NCI-H69 (cell line): Measurements from ENCODE around the gene DAND5.

ENCODE experiments used
- DNase-seq: peaks from one replicate; lab custom pipeline; 2025; lab: John Stamatoyannopoulos, UW

The DAND5 gene

GRCh38 chr19:13022859-13023636, 53.7 kb downstream of the DAND5 start:
- peak; percentile 91 for DNase-seq

GRCh38 chr19:13023656-13024055, 54.3 kb downstream of the DAND5 start:
- DNase-seq, result peak; percentile 83
